ENCODE data around the gene MAML3. TPM values are rescaled to one million over a fixed set of nuclear protein-coding genes. Genes with fewer than 3 reads are reported as not detected.

MAML3 gene
- total RNA-seq, 2 experiments from 2014 or later = 2.0 to 2.4 TPM

- CTCF ChIA-PET = interaction anchor here (1.1 kb wide), 1 partner anchor 16 kb away, joined by 3 read pairs; no protein-coding TSS in a partner anchor
- Mint-ChIP-seq H3K4me3 (no peak overlapping the region), H3K27me3 (peaks cover 10% of the 10 kb centered on the region), H3K9me3 (no peaks in the 10 kb centered on the region), H3K4me1 (ENCODE audit: low read depth) (peaks cover 27% of the 10 kb centered on the region), H3K27ac (no peak overlapping the region), H3K36me3 (ENCODE audit: low read depth) (no peaks in the 10 kb centered on the region)
- DNase-seq = no peak
- TF ChIP-seq, protein P1, sequence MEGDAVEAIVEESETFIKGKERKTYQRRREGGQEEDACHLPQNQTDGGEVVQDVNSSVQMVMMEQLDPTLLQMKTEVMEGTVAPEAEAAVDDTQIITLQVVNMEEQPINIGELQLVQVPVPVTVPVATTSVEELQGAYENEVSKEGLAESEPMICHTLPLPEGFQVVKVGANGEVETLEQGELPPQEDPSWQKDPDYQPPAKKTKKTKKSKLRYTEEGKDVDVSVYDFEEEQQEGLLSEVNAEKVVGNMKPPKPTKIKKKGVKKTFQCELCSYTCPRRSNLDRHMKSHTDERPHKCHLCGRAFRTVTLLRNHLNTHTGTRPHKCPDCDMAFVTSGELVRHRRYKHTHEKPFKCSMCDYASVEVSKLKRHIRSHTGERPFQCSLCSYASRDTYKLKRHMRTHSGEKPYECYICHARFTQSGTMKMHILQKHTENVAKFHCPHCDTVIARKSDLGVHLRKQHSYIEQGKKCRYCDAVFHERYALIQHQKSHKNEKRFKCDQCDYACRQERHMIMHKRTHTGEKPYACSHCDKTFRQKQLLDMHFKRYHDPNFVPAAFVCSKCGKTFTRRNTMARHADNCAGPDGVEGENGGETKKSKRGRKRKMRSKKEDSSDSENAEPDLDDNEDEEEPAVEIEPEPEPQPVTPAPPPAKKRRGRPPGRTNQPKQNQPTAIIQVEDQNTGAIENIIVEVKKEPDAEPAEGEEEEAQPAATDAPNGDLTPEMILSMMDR (IDR thresholded peaks at IDR 0.05) = no peak
- POLR2A ChIA-PET = interaction anchor here (0.7 to 1.1 kb wide), 3 partner anchors 11 to 74 kb away, joined by 3 read pairs; no protein-coding TSS in a partner anchor
- intact Hi-C loops (cut with micrococcal nuclease) = no loop called here
- no peak for ATAC-seq
Measured at GRCh38 chr4:140082391-140082755, 71.6 kb downstream of the MAML3 start.

- intact Hi-C loops (cut with micrococcal nuclease) = no loop called here
- H3K9me3 Mint-ChIP-seq = no peaks in the 10 kb centered on the region
- H3K36me3 Mint-ChIP-seq (ENCODE audit: low read depth) = no peaks in the 10 kb centered on the region
- ATAC-seq (no peak), DNase-seq (no peak)
- ChIA-PET CTCF (interaction anchor here (1.1 to 1.8 kb wide), 3 partner anchors 11 to 16 kb away, joined by 3 to 5 read pairs (median 3); no protein-coding TSS in a partner anchor), POLR2A (interaction anchor here (0.7 to 1.2 kb wide), 4 partner anchors 11 to 74 kb away, joined by 3 read pairs; no protein-coding TSS in a partner anchor)
- no peak overlapping the region for H3K4me3 Mint-ChIP-seq
- peaks cover 31% of the 10 kb centered on the region for H3K4me1 Mint-ChIP-seq (ENCODE audit: low read depth)
- TF ChIP-seq, protein P1 (IDR thresholded peaks at IDR 0.05) = no peak
- no peak overlapping the region for H3K27ac Mint-ChIP-seq
- peaks cover 13% of the 10 kb centered on the region for H3K27me3 Mint-ChIP-seq
Measured at GRCh38 chr4:140081641-140082390, 72.2 kb downstream of the MAML3 start.

DNA sequence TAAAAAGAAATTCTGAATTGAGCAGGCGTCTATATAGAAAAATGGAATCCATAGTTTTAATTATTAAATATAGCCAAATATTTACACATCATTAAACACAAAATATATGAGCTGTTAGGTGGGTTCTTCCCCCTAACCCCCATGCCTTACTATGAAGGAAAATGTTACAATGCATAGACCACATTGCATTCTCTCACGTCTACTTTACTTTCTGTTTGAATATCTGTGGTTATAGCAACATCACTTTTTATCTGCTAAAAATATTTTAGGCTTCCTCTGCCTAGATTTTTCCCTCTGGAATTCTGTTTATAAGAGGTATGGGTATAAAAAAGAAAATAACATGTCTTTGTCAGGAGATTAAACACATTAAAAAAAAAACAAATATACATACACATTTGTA lies 73.1 kb downstream of the MAML3 start:
- Mint-ChIP-seq H3K36me3 (ENCODE audit: low read depth) (no peaks in the 10 kb centered on the region), H3K27ac (no peak overlapping the region), H3K4me3 (no peak overlapping the region), H3K9me3 (no peaks in the 10 kb centered on the region), H3K27me3 (peaks cover 13% of the 10 kb centered on the region), H3K4me1 (ENCODE audit: low read depth) (peaks cover 38% of the 10 kb centered on the region)
- no peak for DNase-seq
- POLR2A ChIA-PET = interaction anchor here (1.2 kb wide), 1 partner anchor 32 kb away, joined by 3 read pairs; no protein-coding TSS in a partner anchor
- CTCF ChIA-PET = interaction anchor here (0.6 to 1.8 kb wide), 3 partner anchors 10 to 173 kb away, joined by 3 to 5 read pairs (median 4); no protein-coding TSS in a partner anchor
- TF ChIP-seq, protein P1 (IDR thresholded peaks at IDR 0.05) = no peak
- peak; percentile 73 for ATAC-seq
- intact Hi-C loops (cut with micrococcal nuclease) = no loop called here

DNA sequence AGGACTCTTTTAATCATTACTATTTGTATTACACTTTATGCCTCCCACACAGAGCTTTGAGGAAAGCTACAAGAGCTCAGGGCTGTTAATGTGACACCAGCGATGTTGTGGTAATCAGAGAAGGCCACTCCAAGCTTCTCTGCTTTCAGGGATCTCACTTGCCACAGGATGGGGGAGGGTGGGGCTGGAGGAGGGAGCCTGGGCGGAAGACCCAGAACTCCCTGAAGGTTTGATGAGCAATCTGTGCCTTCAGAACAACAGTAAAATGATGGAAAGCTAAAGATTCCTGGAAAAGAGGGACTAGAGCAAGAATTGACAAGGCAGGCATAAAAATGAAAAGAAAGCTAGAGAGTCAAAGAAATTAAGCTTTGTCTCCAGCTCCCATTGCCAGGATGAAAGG lies 75.6 kb downstream of the MAML3 start:
- Mint-ChIP-seq H3K4me3 (no peak overlapping the region), H3K9me3 (peaks cover 3% of the 10 kb centered on the region), H3K4me1 (ENCODE audit: low read depth) (peaks cover 41% of the 10 kb centered on the region), H3K27me3 (peaks cover 22% of the 10 kb centered on the region), H3K27ac (no peak overlapping the region), H3K36me3 (ENCODE audit: low read depth) (no peaks in the 10 kb centered on the region)
- ChIA-PET POLR2A (interaction anchor here (0.5 to 0.9 kb wide), 4 partner anchors 9 to 17 kb away, joined by 3 to 4 read pairs (median 3); no protein-coding TSS in a partner anchor), CTCF (interaction anchor here (1.0 to 1.5 kb wide), 6 partner anchors 8 to 175 kb away, joined by 3 to 6 read pairs (median 4); no protein-coding TSS in a partner anchor)
- ATAC-seq (no peak), DNase-seq (no peak)
- TF ChIP-seq, protein P1 (IDR thresholded peaks at IDR 0.05) = no peak
- intact Hi-C loops (cut with micrococcal nuclease) = no loop called here

GRCh38 chr4:140076307-140076706 lies 77.7 kb downstream of the MAML3 start:
- no peak overlapping the region for H3K4me3 Mint-ChIP-seq
- H3K4me1 Mint-ChIP-seq (ENCODE audit: low read depth) = peaks cover 50% of the 10 kb centered on the region
- no peak overlapping the region for H3K27ac Mint-ChIP-seq
- intact Hi-C loops (cut with micrococcal nuclease) = no loop called here
- TF ChIP-seq, protein P1 (IDR thresholded peaks at IDR 0.05) = no peak
- POLR2A ChIA-PET = interaction anchor here (0.6 to 0.9 kb wide), 2 partner anchors 23 to 168 kb away, joined by 3 read pairs; no protein-coding TSS in a partner anchor
- peaks cover 19% of the 10 kb centered on the region for H3K27me3 Mint-ChIP-seq
- CTCF ChIA-PET = interaction anchor here (0.6 to 1.0 kb wide), 3 partner anchors 39 to 562 kb away, joined by 3 read pairs; no protein-coding TSS in a partner anchor
- ATAC-seq (no peak), DNase-seq (no peak)
- H3K9me3 Mint-ChIP-seq = peaks cover 4% of the 10 kb centered on the region
- no peaks in the 10 kb centered on the region for H3K36me3 Mint-ChIP-seq (ENCODE audit: low read depth)

All from activated CD8-positive, alpha-beta T cell treated with anti-CD3 and anti-CD28 coated beads for 36 hours (primary cell).